Activated CD4-positive, CD25-positive, alpha-beta regulatory T cell treated with anti-CD3 and anti-CD28 coated beads, Interleukin-2, amount 50 U/mL, for 72 hours (primary cell): ENCODE measurements around the gene OR2H2.
A peak's percentile ranks its signal among the peaks of the same experiment; 100 is the strongest.

Experiments
- DNase-seq: peaks from one replicate; pipeline ENCODE4 v3.0.0; 2021

OR2H2 gene

GRCh38 chr6:29593199-29593855 is 8.4 kb downstream of the OR2H2 start:
- no peak for DNase-seq

GRCh38 chr6:29596381-29596900 is 11.5 kb downstream of the OR2H2 start:
- no peak for DNase-seq

DNA sequence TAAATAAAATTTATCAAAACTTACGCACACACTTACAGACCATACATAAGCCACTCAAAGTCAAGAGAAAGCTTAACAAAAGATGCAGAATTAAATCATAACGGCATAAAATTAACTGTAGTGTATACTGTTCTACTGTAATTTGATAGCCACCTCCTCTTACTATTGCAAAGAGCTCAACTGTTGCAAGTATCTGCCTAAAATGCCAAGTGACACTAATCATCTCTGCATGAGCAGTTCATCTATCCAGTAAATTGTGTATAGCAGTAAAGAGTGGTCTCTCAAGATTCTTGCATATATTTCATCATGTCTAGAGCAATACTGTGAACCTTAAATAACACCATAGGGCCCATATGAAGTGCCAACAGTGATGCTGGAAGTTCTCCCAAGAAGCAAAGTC is 12.3 kb downstream of the OR2H2 start:
- no peak for DNase-seq

DNA sequence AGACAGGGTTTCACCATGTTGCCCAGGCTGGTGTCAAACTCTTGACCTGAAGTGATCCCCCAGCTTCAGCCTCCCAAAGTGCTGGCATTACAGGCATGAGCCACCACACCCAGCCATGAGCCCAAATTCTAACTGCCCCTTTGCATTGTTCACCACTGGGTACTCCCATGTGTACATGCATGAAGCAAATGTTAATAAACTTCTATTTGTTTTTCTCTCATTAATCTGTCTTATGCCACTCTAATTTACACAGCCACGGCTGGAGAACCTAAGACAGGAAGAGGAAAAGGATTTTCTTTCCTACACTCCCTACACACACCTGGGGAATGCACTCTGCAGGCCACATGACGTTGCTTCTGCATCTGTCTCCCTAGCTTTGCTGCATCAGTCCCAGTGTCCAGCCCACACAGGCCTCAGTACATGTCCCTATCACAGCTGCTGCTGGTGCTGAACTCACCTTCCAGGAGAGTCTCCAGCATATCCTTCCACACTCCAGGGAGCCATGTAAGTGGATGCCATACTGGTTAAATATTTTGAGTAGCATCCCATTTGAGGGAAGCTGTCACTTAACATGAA is 13.3 kb downstream of the OR2H2 start:
- DNase-seq = no peak

- DNase-seq = no peak
These were observed 17.8 kb downstream of the OR2H2 start for GRCh38 chr6:29602564-29603361.

DNA sequence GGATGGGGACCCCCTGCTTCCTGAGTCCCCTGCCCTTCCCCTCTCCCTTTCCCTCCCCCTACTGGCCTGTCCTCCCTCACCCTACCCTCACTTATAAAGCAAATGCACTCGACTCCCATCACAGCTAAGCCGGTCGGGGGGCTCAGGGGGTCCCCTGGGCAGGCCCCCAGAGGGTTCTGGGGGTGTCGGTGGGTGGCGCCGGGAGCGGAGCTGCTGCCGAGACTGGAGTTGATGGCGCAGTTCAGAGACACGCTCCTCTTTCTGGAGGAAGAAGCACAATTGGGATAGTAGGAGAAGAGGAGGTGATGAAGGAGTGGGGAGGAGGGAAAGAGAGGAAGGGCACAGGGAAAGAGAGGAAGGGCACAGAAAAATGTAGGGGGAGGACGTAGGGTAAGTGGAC is 18.5 kb downstream of the OR2H2 start:
- DNase-seq = no peak

DNA sequence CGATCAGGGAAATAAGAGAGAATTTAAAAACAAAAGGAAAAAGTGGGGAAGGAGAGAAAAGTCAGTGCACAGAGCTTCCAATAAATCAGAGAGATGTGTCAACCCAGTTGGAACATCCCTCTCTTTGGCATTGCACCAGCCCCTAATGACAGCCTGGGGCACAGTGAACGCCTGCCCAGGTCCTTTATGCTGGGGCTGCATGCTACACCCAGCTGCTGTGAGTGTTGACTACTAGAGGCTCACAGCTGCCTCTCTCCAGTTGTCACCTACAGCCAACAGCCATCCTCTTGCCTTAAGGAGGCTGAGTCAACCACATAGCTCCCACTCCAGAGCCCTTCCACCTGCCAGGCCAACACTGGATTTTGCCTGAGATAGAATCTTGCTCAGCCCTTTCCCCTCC is 19.0 kb downstream of the OR2H2 start:
- DNase-seq = no peak

DNA sequence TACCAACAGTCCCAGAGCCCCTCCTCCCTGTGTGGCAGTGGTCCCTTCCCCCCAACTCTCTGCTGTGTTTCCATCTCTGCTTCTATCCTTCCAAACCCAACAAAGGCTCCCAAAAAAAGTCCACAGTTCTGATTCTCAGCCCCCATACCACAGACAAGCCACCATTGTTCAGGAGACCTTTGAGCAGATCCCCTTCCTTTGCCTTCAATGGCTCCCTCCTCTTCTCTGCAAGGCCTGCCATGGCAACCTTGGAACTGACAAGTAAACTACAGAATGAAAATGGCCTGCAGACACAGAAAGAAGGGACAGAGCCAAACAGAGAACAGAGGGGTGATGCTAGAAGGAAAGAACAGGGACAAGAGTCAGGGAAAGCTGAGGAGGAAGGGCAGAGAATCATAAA is 23.2 kb downstream of the OR2H2 start:
- DNase-seq = no peak

DNA sequence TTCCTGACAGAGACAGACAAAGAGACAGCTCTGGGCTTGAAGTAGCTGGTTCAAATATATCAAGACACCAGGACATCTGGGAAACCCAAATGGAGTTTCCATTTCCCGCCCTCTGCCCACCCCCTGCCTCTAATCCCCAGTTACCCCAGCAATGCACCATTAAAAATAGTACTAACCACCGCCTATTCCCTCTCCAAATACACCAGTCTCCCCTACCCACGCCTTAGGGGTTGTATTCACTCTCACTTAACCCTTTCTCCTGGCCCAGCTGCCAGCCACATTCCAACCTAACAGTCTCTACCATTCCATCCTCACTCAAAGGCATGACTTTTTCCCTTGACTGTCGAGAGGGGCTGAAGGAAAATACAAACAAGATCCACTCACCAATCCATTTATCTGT is 25.6 kb downstream of the OR2H2 start:
- no peak for DNase-seq

DNA sequence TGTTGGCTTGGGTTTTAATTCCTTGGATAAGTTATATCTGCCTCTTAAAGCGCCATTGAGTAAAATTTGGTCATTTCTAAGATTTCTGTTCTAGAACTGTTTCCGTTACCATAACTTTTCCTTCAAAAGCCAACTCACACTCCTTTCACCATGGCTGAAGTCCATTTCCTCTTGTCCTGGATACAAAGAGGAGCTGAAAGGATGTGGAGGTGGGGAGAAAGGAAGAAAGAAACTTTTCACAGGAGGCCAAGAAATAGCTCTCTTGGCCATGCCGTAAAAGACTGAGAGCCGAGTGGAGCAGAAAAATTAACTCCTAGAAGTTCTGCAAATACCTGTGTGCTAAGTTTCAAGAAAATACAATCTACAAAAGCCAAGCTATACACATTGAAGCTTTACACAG is 26.5 kb downstream of the OR2H2 start:
- no peak for DNase-seq

GRCh38 chr6:29617782-29618554 is 33.0 kb downstream of the OR2H2 start:
- DNase-seq = no peak

GRCh38 chr6:29619578-29620160 is 34.7 kb downstream of the OR2H2 start:
- DNase-seq = no peak

GRCh38 chr6:29620630-29621029 is 35.7 kb downstream of the OR2H2 start:
- DNase-seq = no peak

DNA sequence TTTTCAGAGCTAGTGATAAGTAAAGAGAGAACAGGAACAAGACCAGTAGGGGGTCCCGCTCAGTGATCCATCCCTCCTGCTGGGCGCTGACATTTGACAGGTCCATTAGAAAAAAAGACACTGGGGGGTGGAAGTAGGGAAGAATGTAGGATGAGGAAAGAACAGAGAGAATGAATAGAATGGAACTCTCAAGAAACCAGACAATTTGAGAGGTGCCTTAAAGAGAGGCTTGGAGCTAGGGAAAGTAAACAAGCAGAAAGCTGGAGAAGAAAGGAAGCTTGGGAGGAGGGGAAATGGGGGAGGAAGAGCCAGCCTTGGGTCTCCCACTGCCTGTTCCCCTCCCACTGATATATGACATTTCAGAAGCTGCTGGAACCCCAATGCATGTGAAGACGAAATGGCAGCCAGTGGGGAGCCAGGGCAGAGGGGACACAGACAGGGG is 39.6 kb downstream of the OR2H2 start:
- no peak for DNase-seq

GRCh38 chr6:29625337-29625930 is 40.5 kb downstream of the OR2H2 start:
- DNase-seq = no peak

DNA sequence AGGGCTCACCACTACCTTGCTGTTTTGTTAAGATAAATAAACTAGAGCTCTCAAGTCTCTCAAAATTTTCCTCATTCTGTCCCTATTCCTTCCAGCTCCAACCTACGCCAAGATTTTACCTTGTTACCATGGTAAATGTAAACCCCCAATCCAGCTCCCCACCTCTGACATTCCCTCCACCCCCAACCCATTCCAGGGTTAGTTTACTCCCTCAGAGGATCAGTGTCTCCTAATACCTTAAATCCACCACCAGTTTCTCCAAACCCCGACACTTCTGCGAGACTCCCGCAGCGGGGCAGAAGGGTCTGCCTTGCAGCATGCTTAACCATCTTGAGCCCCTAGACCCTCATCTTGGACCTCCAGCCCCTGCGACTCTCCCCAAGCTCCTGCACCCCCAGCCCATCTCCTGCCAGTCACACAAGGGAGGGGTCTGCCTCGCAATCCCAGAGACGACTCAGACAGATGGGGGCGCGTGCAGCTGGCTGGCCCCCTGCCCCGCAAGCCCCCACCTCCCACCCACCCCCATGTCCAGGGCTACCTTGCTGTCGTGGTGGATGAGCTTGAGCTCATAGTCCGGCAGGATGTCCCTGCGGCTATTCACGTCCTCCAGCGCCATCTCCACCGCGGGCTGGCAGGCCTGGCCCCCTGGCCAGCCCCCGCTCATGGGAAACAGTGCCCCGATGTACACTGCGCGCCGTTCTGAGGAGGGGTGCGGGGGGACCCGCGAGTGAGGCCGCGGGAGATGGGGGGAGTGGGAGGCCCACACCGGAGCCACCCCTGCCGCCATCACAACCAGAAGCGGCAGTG is 42.2 kb downstream of the OR2H2 start:
- no peak for DNase-seq

- peak; percentile 32 for DNase-seq
These were observed 43.0 kb downstream of the OR2H2 start for GRCh38 chr6:29627755-29628418.

DNA sequence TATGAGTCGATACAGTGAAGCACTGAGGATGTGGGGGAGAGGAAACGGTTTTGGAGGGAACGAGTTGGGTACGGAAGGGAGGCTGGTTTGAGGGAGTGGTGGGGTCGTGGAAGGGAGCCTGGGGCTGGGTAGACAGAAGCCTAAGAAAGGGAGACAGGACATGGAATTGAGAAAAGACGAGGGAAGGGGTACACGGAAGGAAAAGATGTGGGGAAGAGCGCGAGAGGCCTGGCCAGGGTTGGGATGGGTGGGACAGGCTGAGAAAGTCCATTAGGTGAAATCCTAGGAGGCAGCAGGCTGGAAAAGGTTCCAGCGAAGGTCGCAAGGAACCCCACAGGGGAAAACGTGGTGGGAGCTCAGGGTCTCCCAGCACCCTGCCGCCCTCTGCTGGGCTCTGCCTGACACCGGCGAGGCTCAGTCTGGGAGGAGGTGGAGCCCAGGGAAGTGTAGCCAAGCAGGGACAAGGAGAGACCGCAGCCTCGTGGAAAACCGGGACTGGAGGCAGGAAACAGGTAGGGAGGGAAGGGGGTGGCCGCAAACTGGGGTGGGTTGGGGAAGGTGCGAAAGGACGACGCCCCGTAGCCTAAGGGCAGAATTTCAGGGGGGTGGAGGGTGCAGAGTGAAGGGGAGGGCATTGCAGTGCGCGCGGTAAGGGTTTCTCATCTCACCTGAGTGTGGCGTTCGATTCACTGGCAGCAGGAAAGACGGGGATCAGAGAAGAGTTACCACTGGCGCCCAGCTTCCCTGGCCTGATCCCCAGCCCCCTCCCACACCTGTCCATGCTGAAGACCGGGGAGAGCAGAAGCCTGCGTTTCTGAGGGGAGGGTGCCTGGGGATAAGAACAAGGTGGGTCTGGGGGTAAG is 43.7 kb downstream of the OR2H2 start:
- DNase-seq = peak; percentile 45

DNA sequence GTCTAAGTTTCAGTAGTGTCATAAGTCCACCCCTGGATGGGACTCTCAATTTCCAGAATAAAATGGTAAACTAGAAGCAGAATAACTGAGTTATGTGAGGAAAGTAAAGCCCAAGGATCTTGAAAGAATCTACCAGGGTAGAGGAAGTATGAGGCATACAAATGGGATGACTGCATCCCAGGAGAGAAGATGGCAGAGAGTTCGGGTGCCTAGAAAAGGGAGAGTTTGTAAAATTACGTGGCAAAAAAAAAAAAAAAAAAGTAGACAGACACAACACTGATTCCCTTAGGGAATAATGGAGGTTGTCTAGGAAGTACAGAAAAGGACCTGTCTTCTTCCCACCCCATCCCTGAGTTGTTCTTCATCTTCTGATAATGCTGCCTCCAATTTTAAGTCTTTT is 44.6 kb downstream of the OR2H2 start:
- no peak for DNase-seq

GRCh38 chr6:29630315-29630714 is 45.4 kb downstream of the OR2H2 start:
- no peak for DNase-seq
